Loucy (cell line): Measurements from ENCODE around the gene POLR3GL.

Source experiments
- H2AFZ ChIP-seq: fragments of 200-600 bp; sonication (generic); 2 replicates; pipeline ENCODE4 v1.6.0; 2016; ENCODE audit warnings: antibody characterized with exemption, mild to moderate bottlenecking, low read length, moderate library complexity
- H3F3A ChIP-seq: fragments of 200-600 bp; 2 replicates; pipeline ENCODE4 v1.6.0; 2016; ENCODE audit warnings: antibody characterized with exemption, low read depth, mild to moderate bottlenecking
- H3K27me3 ChIP-seq: fragments of 200-600 bp; sonication (generic); 2 replicates; pipeline ENCODE4 v1.6.1; 2014; ENCODE audit warnings: low read length, mild to moderate bottlenecking; ENCODE audit not compliant: insufficient read depth, poor library complexity, severe bottlenecking
- H3K36me3 ChIP-seq: fragments of 200-600 bp; sonication (generic); 2 replicates; pipeline ENCODE4 v1.6.1; 2016; ENCODE audit warnings: low read length; ENCODE audit not compliant: insufficient read depth
- H3K4me1 ChIP-seq: fragments of 200-600 bp; sonication (generic); 2 replicates; pipeline ENCODE4 v1.5.1; 2014; ENCODE audit warnings: low read length, mild to moderate bottlenecking; ENCODE audit not compliant: insufficient read depth, poor library complexity, severe bottlenecking
- H3K4me2 ChIP-seq: fragments of 200-600 bp; sonication (generic); 2 replicates; pipeline ENCODE4 v1.6.0; 2014; ENCODE audit warnings: antibody characterized with exemption, low read length, low read depth, mild to moderate bottlenecking; ENCODE audit not compliant: poor library complexity, severe bottlenecking
- H3K4me3 ChIP-seq: fragments of 200-600 bp; sonication (generic); 2 replicates; pipeline ENCODE4 v1.5.1; 2014; ENCODE audit warnings: low read length, mild to moderate bottlenecking, mixed read lengths; ENCODE audit not compliant: poor library complexity, severe bottlenecking
- H3K79me2 ChIP-seq: fragments of 200-600 bp; sonication (generic); 2 replicates; pipeline ENCODE4 v1.6.1; 2014; ENCODE audit warnings: low read length; ENCODE audit not compliant: insufficient read depth
- H3K9ac ChIP-seq: fragments of 200-600 bp; sonication (generic); 2 replicates; pipeline ENCODE4 v1.6.0; 2014; ENCODE audit warnings: mild to moderate bottlenecking, low read depth, low read length, moderate library complexity; ENCODE audit not compliant: poor library complexity, severe bottlenecking
- H3K9me2 ChIP-seq: fragments of 200-600 bp; sonication (generic); replicated peaks from 2 replicates; pipeline ENCODE4 v1.6.1; 2016; ENCODE audit warnings: low read depth, low read length, mixed read lengths
- H3K9me3 ChIP-seq: fragments of 200-600 bp; sonication (generic); 2 replicates; pipeline ENCODE4 v1.6.1; 2014; ENCODE audit warnings: mild to moderate bottlenecking, antibody characterized with exemption, low read length, low read depth; ENCODE audit not compliant: insufficient read depth
- H4K20me1 ChIP-seq: fragments of 200-600 bp; sonication (generic); 2 replicates; pipeline ENCODE4 v1.6.0; 2014; ENCODE audit warnings: antibody characterized with exemption, low read length, mild to moderate bottlenecking; ENCODE audit not compliant: insufficient read depth, poor library complexity, severe bottlenecking
- CTCF ChIP-seq: fragments of 200-600 bp; sonication (generic); conservative IDR thresholded peaks from 2 replicates; pipeline ENCODE4 v1.5.1; 2014; ENCODE audit warnings: mild to moderate bottlenecking, antibody characterized with exemption, low read length
- EZH2phosphoT487 ChIP-seq: fragments of 200-600 bp; IDR thresholded peaks from 2 replicates; pipeline ENCODE4 v1.6.1; 2018; ENCODE audit warnings: antibody characterized with exemption, mild to moderate bottlenecking, moderate library complexity, borderline replicate concordance

POLR3GL gene

GRCh38 chr1:145956781-145957442 lies 7.6 kb upstream of the POLR3GL start:
- no peaks in the 10 kb centered on the region for H3K9me3 ChIP-seq
- peak overlapping the region; percentile 80 for H2AFZ ChIP-seq
- H4K20me1 ChIP-seq, result peaks cover 17% of the 10 kb centered on the region
- H3K79me2 ChIP-seq, result peaks cover 74% of the 10 kb centered on the region
- peak overlapping the region; percentile 79 for H3K4me3 ChIP-seq
- peaks cover 64% of the 10 kb centered on the region for H3K4me1 ChIP-seq
- no peaks in the 10 kb centered on the region for H3K9me2 ChIP-seq
- no peaks in the 10 kb centered on the region for H3K36me3 ChIP-seq
- H3F3A ChIP-seq, result no peaks in the 10 kb centered on the region
- peak overlapping the region; percentile 79 for H3K9ac ChIP-seq
- H3K27me3 ChIP-seq, result no peaks in the 10 kb centered on the region
- TF ChIP-seq EZH2phosphoT487 (no peak), CTCF (no peak)
- H3K4me2 ChIP-seq, result peak overlapping the region; percentile 91

- Histone ChIP-seq H3K9me3 (no peaks in the 10 kb centered on the region), H4K20me1 (peaks cover 17% of the 10 kb centered on the region), H3K4me3 (peak within 1 kb of the TSS; percentile 79), H3K27me3 (no peaks in the 10 kb centered on the region), H3K4me2 (peak within 1 kb of the TSS; percentile 91), H3K4me1 (peaks cover 63% of the 10 kb centered on the region), H3K9ac (peak within 1 kb of the TSS; percentile 86), H3K9me2 (no peaks in the 10 kb centered on the region), H3F3A (0 out of 2 replicates have a peak, but pooled peaks cover under 1% of the 10 kb centered on the region), H3K79me2 (peaks cover 71% of the 10 kb centered on the region), H3K36me3 (no peaks in the 10 kb centered on the region), H2AFZ (peak within 1 kb of the TSS; percentile 80)
- TF ChIP-seq EZH2phosphoT487, result no peak
- TF ChIP-seq CTCF, result no peak
These were observed 6.8 kb upstream of the POLR3GL start, which contains the start of gene LIX1L for GRCh38 chr1:145957443-145958319. TSS of gene LIX1L (minus strand) at chr1:145958017. CDS start at chr1:145957927, 90 bp downstream.

GRCh38 chr1:145958734-145959133 lies 5.8 kb upstream of the POLR3GL start:
- peak overlapping the region; percentile 86 for H3K9ac ChIP-seq
- peaks cover 67% of the 10 kb centered on the region for H3K79me2 ChIP-seq
- peak overlapping the region; percentile 83 for H3K4me2 ChIP-seq
- H3K4me3 ChIP-seq, result peak overlapping the region; percentile 79
- no peaks in the 10 kb centered on the region for H3K9me3 ChIP-seq
- no peaks in the 10 kb centered on the region for H3K9me2 ChIP-seq
- H2AFZ ChIP-seq, result no peak overlapping the region
- H4K20me1 ChIP-seq, result peaks cover 17% of the 10 kb centered on the region
- no peak for TF ChIP-seq CTCF
- TF ChIP-seq EZH2phosphoT487, result no peak
- peaks cover 68% of the 10 kb centered on the region for H3K4me1 ChIP-seq
- H3K36me3 ChIP-seq, result no peaks in the 10 kb centered on the region
- H3K27me3 ChIP-seq, result no peaks in the 10 kb centered on the region
- 0 out of 2 replicates have a peak, but pooled peaks cover 8% of the 10 kb centered on the region for H3F3A ChIP-seq
